ENCODE data around the gene APBA2.

DNA sequence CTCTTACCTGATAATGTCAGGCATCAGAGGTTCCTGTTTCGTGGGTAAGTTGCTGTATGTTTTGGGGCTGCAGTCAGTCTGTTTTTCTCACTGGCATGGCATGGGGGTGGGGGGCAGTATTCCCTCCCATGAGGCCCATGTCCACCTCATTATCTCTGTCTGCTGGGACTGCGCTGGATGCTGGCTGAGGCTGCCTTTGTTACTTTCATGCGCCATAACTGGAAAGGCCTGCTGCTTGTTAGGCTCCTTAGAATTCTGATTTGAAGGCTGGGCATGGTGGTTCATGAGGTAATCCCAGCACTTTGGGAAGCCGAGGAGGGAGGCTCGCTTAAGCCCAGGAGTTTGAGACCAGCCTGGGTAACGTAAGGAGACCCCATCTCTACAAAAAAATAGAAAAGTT, 9.8 kb downstream of the APBA2 start:
- TF ChIP-seq, protein P1, sequence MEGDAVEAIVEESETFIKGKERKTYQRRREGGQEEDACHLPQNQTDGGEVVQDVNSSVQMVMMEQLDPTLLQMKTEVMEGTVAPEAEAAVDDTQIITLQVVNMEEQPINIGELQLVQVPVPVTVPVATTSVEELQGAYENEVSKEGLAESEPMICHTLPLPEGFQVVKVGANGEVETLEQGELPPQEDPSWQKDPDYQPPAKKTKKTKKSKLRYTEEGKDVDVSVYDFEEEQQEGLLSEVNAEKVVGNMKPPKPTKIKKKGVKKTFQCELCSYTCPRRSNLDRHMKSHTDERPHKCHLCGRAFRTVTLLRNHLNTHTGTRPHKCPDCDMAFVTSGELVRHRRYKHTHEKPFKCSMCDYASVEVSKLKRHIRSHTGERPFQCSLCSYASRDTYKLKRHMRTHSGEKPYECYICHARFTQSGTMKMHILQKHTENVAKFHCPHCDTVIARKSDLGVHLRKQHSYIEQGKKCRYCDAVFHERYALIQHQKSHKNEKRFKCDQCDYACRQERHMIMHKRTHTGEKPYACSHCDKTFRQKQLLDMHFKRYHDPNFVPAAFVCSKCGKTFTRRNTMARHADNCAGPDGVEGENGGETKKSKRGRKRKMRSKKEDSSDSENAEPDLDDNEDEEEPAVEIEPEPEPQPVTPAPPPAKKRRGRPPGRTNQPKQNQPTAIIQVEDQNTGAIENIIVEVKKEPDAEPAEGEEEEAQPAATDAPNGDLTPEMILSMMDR (IDR thresholded peaks at IDR 0.05) = no peak
- no peak for TF ChIP-seq POLR2A (IDR thresholded peaks at IDR 0.05)

Data from heart left ventricle (tissue), 13 donors.